Measurements from ENCODE around the gene TPRG1L.
"Not testable (repeated sequence)": the region's sequence is repeated elsewhere in the genome, so short reads cannot be mapped to it uniquely, and the experiment has no call there.

TPRG1L gene

DNA sequence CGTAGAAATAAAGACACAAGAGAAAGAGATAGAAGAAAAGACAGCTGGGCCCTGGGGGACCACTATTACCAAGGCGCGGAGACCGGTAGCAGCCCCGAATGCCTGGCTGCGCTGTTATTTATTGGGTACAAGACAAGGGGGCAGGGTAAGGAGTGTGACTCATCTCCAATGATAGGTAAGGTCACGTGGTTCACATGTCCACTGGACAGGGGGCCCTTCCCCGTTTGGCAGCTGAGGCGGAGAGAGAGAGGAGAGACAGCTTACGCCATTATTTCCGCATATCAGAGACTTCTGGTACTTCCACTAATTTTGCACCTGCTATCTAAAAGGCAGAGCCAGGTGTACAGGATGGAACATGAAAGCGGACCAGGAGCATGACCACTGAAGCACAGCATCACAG, 4.1 kb upstream of the TPRG1L start:
- peaks cover 34% of the 10 kb centered on the region for H3K4me1 ChIP-seq (ENCODE audit: control insufficient read depth, insufficient read depth, low read length)
- peaks cover 0 to 2% of the 10 kb centered on the region in 2 donors for H3K36me3 ChIP-seq (ENCODE audit: control insufficient read depth in 2 of 2, insufficient read depth in 2 of 2, low read length in 2 of 2)
- peaks cover 0 to under 1% of the 10 kb centered on the region in 2 donors for H3K27me3 ChIP-seq (ENCODE audit: control insufficient read depth in 1 of 2, insufficient read depth in 2 of 2, low read length in 2 of 2)
- H3K4me3 ChIP-seq (ENCODE audit: low read length in 2 of 2), result no peak overlapping the region
- H3K9ac ChIP-seq (ENCODE audit: low read length in 2 of 2), result no peak overlapping the region
- H3K27ac ChIP-seq (ENCODE audit: low read length), result no peak overlapping the region
- H3K9me3 ChIP-seq (ENCODE audit: control insufficient read depth in 2 of 2, low read length in 2 of 2), result no peaks in the 10 kb centered on the region

GRCh38 chr1:3621151-3621671, 3.6 kb upstream of the TPRG1L start:
- peaks cover 39% of the 10 kb centered on the region for H3K4me1 ChIP-seq (ENCODE audit: control insufficient read depth, insufficient read depth, low read length)
- H3K27me3 ChIP-seq (ENCODE audit: control insufficient read depth in 1 of 2, insufficient read depth in 2 of 2, low read length in 2 of 2); H3K9ac ChIP-seq (ENCODE audit: low read length in 2 of 2); H3K27ac ChIP-seq (ENCODE audit: low read length); H3K36me3 ChIP-seq (ENCODE audit: control insufficient read depth in 2 of 2, insufficient read depth in 2 of 2, low read length in 2 of 2); H3K9me3 ChIP-seq (ENCODE audit: control insufficient read depth in 2 of 2, low read length in 2 of 2); H3K4me3 ChIP-seq (ENCODE audit: low read length in 2 of 2): not testable (repeated sequence)

- not testable (repeated sequence) for H3K9ac ChIP-seq (ENCODE audit: low read length in 2 of 2); H3K27me3 ChIP-seq (ENCODE audit: control insufficient read depth in 1 of 2, insufficient read depth in 2 of 2, low read length in 2 of 2); H3K4me3 ChIP-seq (ENCODE audit: low read length in 2 of 2); H3K27ac ChIP-seq (ENCODE audit: low read length); H3K36me3 ChIP-seq (ENCODE audit: control insufficient read depth in 2 of 2, insufficient read depth in 2 of 2, low read length in 2 of 2); H3K9me3 ChIP-seq (ENCODE audit: control insufficient read depth in 2 of 2, low read length in 2 of 2)
- H3K4me1 ChIP-seq (ENCODE audit: control insufficient read depth, insufficient read depth, low read length), result peaks cover 39% of the 10 kb centered on the region
Measured at GRCh38 chr1:3622102-3622501, 2.7 kb upstream of the TPRG1L start.

DNA sequence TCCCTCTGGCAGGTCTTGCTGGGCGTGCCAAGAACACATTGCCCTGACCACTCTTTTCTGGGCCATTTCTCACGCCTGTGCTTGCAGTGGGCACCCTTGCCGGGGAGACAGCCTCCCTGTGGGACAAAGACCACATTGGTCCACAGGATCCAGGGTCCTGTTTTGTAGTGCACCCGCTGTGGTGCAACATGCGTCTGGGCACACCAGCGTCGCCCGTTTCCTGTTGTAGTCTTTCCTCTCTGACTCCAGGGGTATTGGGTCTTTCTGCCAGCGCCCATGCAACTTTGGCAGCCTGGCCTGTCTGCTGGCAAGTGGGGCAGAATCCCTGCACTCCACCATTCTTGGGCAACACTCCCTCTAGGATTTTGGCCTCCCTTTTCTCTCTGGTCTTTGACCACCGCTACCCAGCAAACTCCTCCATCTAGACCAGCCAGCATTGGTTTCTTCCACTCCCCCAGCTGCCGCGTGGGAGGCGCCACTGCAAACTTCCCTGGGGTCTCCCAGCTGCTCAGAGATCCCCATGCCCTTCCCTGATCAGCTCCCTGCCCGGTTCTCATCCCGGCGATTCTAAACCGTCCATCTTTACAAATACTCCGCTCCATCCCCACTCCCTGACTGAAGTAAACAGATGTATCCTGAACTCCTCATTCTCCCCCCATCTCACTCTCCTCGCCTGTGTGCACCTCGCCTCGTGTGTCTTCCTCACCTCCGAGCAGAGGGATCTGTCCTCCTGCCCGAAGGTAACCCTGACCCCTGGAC, 1.2 kb upstream of the TPRG1L start:
- H3K4me3 ChIP-seq (ENCODE audit: low read length in 2 of 2), result peak overlapping the region; percentile 85 to 93
- no peak overlapping the region for H3K27ac ChIP-seq (ENCODE audit: low read length)
- no peaks in the 10 kb centered on the region for H3K27me3 ChIP-seq (ENCODE audit: control insufficient read depth in 1 of 2, insufficient read depth in 2 of 2, low read length in 2 of 2)
- H3K4me1 ChIP-seq (ENCODE audit: control insufficient read depth, insufficient read depth, low read length), result peaks cover 38% of the 10 kb centered on the region
- H3K36me3 ChIP-seq (ENCODE audit: control insufficient read depth in 2 of 2, insufficient read depth in 2 of 2, low read length in 2 of 2), result peaks cover 11 to 15% of the 10 kb centered on the region in 2 donors
- no peaks in the 10 kb centered on the region for H3K9me3 ChIP-seq (ENCODE audit: control insufficient read depth in 2 of 2, low read length in 2 of 2)
- H3K9ac ChIP-seq (ENCODE audit: low read length in 2 of 2), result peak overlapping the region; percentile 75 to 76

- Histone ChIP-seq H3K4me3 (ENCODE audit: low read length in 2 of 2) (peak overlapping the region; percentile 80 to 93), H3K27me3 (ENCODE audit: control insufficient read depth in 1 of 2, insufficient read depth in 2 of 2, low read length in 2 of 2) (no peaks in the 10 kb centered on the region), H3K9ac (ENCODE audit: low read length in 2 of 2) (peak overlapping the region; percentile 55 to 62), H3K9me3 (ENCODE audit: control insufficient read depth in 2 of 2, low read length in 2 of 2) (no peaks in the 10 kb centered on the region), H3K36me3 (ENCODE audit: control insufficient read depth in 2 of 2, insufficient read depth in 2 of 2, low read length in 2 of 2) (peaks cover 18 to 28% of the 10 kb centered on the region in 2 donors), H3K27ac (ENCODE audit: low read length) (peak overlapping the region; percentile 11), H3K4me1 (ENCODE audit: control insufficient read depth, insufficient read depth, low read length) (peaks cover 31% of the 10 kb centered on the region)
Measured at GRCh38 chr1:3625151-3625907, 514 bp downstream of the TPRG1L start.

- Histone ChIP-seq H3K36me3 (ENCODE audit: control insufficient read depth in 2 of 2, insufficient read depth in 2 of 2, low read length in 2 of 2) (peaks cover 18 to 31% of the 10 kb centered on the region in 2 donors), H3K9me3 (ENCODE audit: control insufficient read depth in 2 of 2, low read length in 2 of 2) (no peaks in the 10 kb centered on the region), H3K4me3 (ENCODE audit: low read length in 2 of 2) (peak overlapping the region; percentile 80 to 93), H3K27ac (ENCODE audit: low read length) (peak overlapping the region; percentile 11), H3K27me3 (ENCODE audit: control insufficient read depth in 1 of 2, insufficient read depth in 2 of 2, low read length in 2 of 2) (no peaks in the 10 kb centered on the region), H3K4me1 (ENCODE audit: control insufficient read depth, insufficient read depth, low read length) (peaks cover 28% of the 10 kb centered on the region), H3K9ac (ENCODE audit: low read length in 2 of 2) (peak overlapping the region; percentile 55 to 62)
Measured at GRCh38 chr1:3626025-3626424, 1.2 kb downstream of the TPRG1L start.

- peaks cover 26 to 39% of the 10 kb centered on the region in 2 donors for H3K36me3 ChIP-seq (ENCODE audit: control insufficient read depth in 2 of 2, insufficient read depth in 2 of 2, low read length in 2 of 2)
- H3K4me1 ChIP-seq (ENCODE audit: control insufficient read depth, insufficient read depth, low read length), result peaks cover 24% of the 10 kb centered on the region
- H3K27ac ChIP-seq (ENCODE audit: low read length), result no peak overlapping the region
- H3K9ac ChIP-seq (ENCODE audit: low read length in 2 of 2), result no peak overlapping the region
- no peak overlapping the region for H3K4me3 ChIP-seq (ENCODE audit: low read length in 2 of 2)
- no peaks in the 10 kb centered on the region for H3K9me3 ChIP-seq (ENCODE audit: control insufficient read depth in 2 of 2, low read length in 2 of 2)
- no peaks in the 10 kb centered on the region for H3K27me3 ChIP-seq (ENCODE audit: control insufficient read depth in 1 of 2, insufficient read depth in 2 of 2, low read length in 2 of 2)
Measured at GRCh38 chr1:3627515-3628253, 2.9 kb downstream of the TPRG1L start.

GRCh38 chr1:3628445-3628844, 3.6 kb downstream of the TPRG1L start:
- Histone ChIP-seq H3K27me3 (ENCODE audit: control insufficient read depth in 1 of 2, insufficient read depth in 2 of 2, low read length in 2 of 2) (no peaks in the 10 kb centered on the region), H3K36me3 (ENCODE audit: control insufficient read depth in 2 of 2, insufficient read depth in 2 of 2, low read length in 2 of 2) (peaks cover 29 to 45% of the 10 kb centered on the region in 2 donors), H3K9ac (ENCODE audit: low read length in 2 of 2) (no peak overlapping the region), H3K4me1 (ENCODE audit: control insufficient read depth, insufficient read depth, low read length) (peaks cover 16% of the 10 kb centered on the region), H3K9me3 (ENCODE audit: control insufficient read depth in 2 of 2, low read length in 2 of 2) (no peaks in the 10 kb centered on the region), H3K27ac (ENCODE audit: low read length) (no peak overlapping the region), H3K4me3 (ENCODE audit: low read length in 2 of 2) (no peak overlapping the region)

- no peak overlapping the region for H3K9ac ChIP-seq (ENCODE audit: low read length in 2 of 2)
- H3K9me3 ChIP-seq (ENCODE audit: control insufficient read depth in 2 of 2, low read length in 2 of 2), result no peaks in the 10 kb centered on the region
- no peak overlapping the region for H3K4me3 ChIP-seq (ENCODE audit: low read length in 2 of 2)
- H3K27ac ChIP-seq (ENCODE audit: low read length), result no peak overlapping the region
- H3K4me1 ChIP-seq (ENCODE audit: control insufficient read depth, insufficient read depth, low read length), result peaks cover 8% of the 10 kb centered on the region
- no peaks in the 10 kb centered on the region for H3K27me3 ChIP-seq (ENCODE audit: control insufficient read depth in 1 of 2, insufficient read depth in 2 of 2, low read length in 2 of 2)
- peaks cover 40 to 56% of the 10 kb centered on the region in 2 donors for H3K36me3 ChIP-seq (ENCODE audit: control insufficient read depth in 2 of 2, insufficient read depth in 2 of 2, low read length in 2 of 2)
Measured at GRCh38 chr1:3629561-3630160, 4.8 kb downstream of the TPRG1L start.

- no peak overlapping the region for H3K9ac ChIP-seq (ENCODE audit: low read length in 2 of 2)
- H3K4me3 ChIP-seq (ENCODE audit: low read length in 2 of 2), result no peak overlapping the region
- no peak overlapping the region for H3K27ac ChIP-seq (ENCODE audit: low read length)
Measured at GRCh38 chr1:3630161-3630611, 5.4 kb downstream of the TPRG1L start.

More at GRCh38 chr1:3630161-3630611, 5.4 kb downstream of the TPRG1L start:
- Histone ChIP-seq H3K9me3 (ENCODE audit: control insufficient read depth in 2 of 2, low read length in 2 of 2) (no peaks in the 10 kb centered on the region), H3K36me3 (ENCODE audit: control insufficient read depth in 2 of 2, insufficient read depth in 2 of 2, low read length in 2 of 2) (peaks cover 45 to 61% of the 10 kb centered on the region in 2 donors), H3K4me1 (ENCODE audit: control insufficient read depth, insufficient read depth, low read length) (peaks cover 8% of the 10 kb centered on the region), H3K27me3 (ENCODE audit: control insufficient read depth in 1 of 2, insufficient read depth in 2 of 2, low read length in 2 of 2) (no peaks in the 10 kb centered on the region)
